HepG2 (cell line): Measurements from ENCODE around the gene GGACT. TPM values are rescaled to one million over a fixed set of nuclear protein-coding genes. Genes with fewer than 3 reads are reported as not detected.

Experiments used
- ARID5B ChIP-seq: IDR thresholded peaks from 2 replicates; pipeline ENCODE4 v1.4.0; 2020; ENCODE audit warnings: mild to moderate bottlenecking, missing genetic modification reagents
- ETS1 ChIP-seq: sonication (generic); formaldehyde crosslinking; IDR thresholded peaks from 2 replicates; pipeline ENCODE4 v1.4.0; 2020; ENCODE audit warnings: missing genetic modification reagents
- GATAD2A ChIP-seq: IDR thresholded peaks from 2 replicates; pipeline ENCODE4 v1.6.1; 2016
- HMG20A ChIP-seq: IDR thresholded peaks from 2 replicates; pipeline ENCODE4 v1.6.1; 2016; ENCODE audit warnings: borderline replicate concordance
- HOMEZ ChIP-seq: IDR thresholded peaks from 2 replicates; pipeline ENCODE4 v1.6.1; 2016; ENCODE audit warnings: low read depth
- IRX3 ChIP-seq: sonication (generic); formaldehyde crosslinking; IDR thresholded peaks from 2 replicates; pipeline ENCODE4 v1.8.1; 2023; ENCODE audit warnings: mild to moderate bottlenecking, low read depth, missing genetic modification reagents, borderline replicate concordance
- NCOR1 ChIP-seq: fragments of 200-600 bp; sonication (generic); IDR thresholded peaks from 2 replicates; pipeline ENCODE4 v1.7.0; 2017; ENCODE audit warnings: antibody characterized with exemption, low read length, borderline replicate concordance
- RAD51 ChIP-seq: fragments of 450-650 bp; IDR thresholded peaks from 2 replicates; pipeline ENCODE4 v1.6.1; 2016; ENCODE audit warnings: borderline replicate concordance
- RERE ChIP-seq: IDR thresholded peaks from 2 replicates; pipeline ENCODE4 v1.6.1; 2016; ENCODE audit warnings: low read depth, missing genetic modification reagents, missing compliant biosample characterization
- SMC3 ChIP-seq: IDR thresholded peaks from 2 replicates; pipeline ENCODE4 v1.6.1; 2011; ENCODE audit warnings: low read length, improper control_type of control experiment
- ZBTB8A ChIP-seq: sonication (generic); formaldehyde crosslinking; IDR thresholded peaks from 2 replicates; pipeline ENCODE4 v1.4.0; 2020; ENCODE audit warnings: mild to moderate bottlenecking, low read depth, missing genetic modification reagents, borderline replicate concordance
- polyA plus RNA-seq, 8 experiments: library from polyadenylated mRNA; depleted of rRNA in 3 of 8; stranded (reverse) in 7 of 8; unstranded in 1 of 8; fragments of >200 nt; fragmentation: Illumina TruSeq in 4 of 8; extraction: Trizol in 4 of 8; gene quantifications; 2 replicates each; pipeline versions ENCODE4 v1.2.1 to v1.2.3, GENCODE V29; 2011 to 2016; ENCODE audit warnings: low read depth in 4 of 8, missing spikeins in 1 of 8, mixed read lengths in 1 of 8; ENCODE audit not compliant: insufficient read depth in 1 of 8
- total RNA-seq, 5 experiments: library from RNA; depleted of rRNA; stranded (reverse); fragments of >200 nt; fragmentation: Illumina TruSeq; extraction: Trizol; gene quantifications; 2 replicates each; pipeline ENCODE4 v1.2.3, GENCODE V29; 2016; ENCODE audit warnings: low read depth in 1 of 5
- TF ChIP-seq, protein P1 (sequence below): sonication (generic); formaldehyde crosslinking; IDR thresholded peaks from 2 replicates; pipeline ENCODE4 v1.4.0; 2020; ENCODE audit warnings: missing genetic modification reagents, mild to moderate bottlenecking, borderline replicate concordance

GGACT gene
- total and polyA plus RNA-seq, 2 of the 13 experiments (the other 11 are each of a cell fraction or from before 2014, with no cell fraction given), result 1.7 to 1.9 TPM

DNA sequence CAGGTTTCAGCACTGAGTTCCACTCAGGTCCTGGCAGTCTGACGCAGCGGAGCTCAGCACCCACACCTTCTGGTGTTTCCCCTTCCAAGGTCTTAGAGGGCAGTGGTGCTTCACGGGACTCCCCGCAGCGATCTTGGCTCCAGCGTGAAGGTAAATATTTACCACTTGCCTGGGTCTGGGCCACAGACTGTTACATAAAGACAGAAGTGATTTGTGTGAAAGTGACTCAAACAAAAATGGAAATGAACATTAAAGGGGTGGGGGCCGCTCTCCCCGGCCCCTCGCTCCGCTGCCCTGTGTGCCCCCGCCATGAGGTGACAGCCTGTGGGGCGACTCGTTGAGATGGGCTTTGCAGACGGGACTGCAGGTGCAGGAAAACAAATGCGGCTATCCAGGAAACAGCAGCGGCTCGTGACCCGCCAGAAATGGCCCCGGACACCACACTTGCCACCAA is 55.0 kb downstream of the GGACT start (continued):
- TF ChIP-seq NCOR1 (no peak), RAD51 (no peak), IRX3 (no peak), GATAD2A (CRISPR knock-in tag) (peak; percentile 62), ARID5B (CRISPR knock-in tag) (peak; percentile 50; the same call in 1 of the 2 replicates), SMC3 (no peak), ETS1 (CRISPR knock-in tag) (no peak), RERE (no peak), HOMEZ (CRISPR knock-in tag) (0 out of 2 replicates have a peak, but pooled peaks have one; percentile 41), HMG20A (CRISPR knock-in tag) (peak; percentile 46; the same call in 1 of the 2 replicates), ZBTB8A (CRISPR knock-in tag) (no peak)
- TF ChIP-seq, protein P1, sequence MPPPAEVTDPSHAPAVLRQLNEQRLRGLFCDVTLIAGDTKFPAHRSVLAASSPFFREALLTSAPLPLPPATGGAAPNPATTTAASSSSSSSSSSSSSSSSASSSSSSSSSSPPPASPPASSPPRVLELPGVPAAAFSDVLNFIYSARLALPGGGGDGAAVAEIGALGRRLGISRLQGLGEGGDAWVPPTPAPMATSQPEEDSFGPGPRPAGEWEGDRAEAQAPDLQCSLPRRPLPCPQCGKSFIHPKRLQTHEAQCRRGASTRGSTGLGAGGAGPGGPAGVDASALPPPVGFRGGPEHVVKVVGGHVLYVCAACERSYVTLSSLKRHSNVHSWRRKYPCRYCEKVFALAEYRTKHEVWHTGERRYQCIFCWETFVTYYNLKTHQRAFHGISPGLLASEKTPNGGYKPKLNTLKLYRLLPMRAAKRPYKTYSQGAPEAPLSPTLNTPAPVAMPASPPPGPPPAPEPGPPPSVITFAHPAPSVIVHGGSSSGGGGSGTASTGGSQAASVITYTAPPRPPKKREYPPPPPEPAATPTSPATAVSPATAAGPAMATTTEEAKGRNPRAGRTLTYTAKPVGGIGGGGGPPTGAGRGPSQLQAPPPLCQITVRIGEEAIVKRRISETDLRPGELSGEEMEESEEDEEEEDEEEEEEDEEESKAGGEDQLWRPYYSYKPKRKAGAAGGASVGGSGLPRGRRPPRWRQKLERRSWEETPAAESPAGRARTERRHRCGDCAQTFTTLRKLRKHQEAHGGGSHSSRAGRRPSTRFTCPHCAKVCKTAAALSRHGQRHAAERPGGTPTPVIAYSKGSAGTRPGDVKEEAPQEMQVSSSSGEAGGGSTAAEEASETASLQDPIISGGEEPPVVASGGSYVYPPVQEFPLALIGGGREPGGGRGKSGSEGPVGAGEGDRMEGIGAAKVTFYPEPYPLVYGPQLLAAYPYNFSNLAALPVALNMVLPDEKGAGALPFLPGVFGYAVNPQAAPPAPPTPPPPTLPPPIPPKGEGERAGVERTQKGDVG (CRISPR knock-in tag), result peak; percentile 83; the same call in 1 of the 2 replicates
